HG02852 (cell line): ENCODE results near the gene RNF146.
"Not testable (repeated sequence)": the region's sequence is repeated elsewhere in the genome, so short reads cannot be mapped to it uniquely, and the experiment has no call there.

Source experiments
- ATAC-seq: cut with Tn5 transposase; IDR thresholded peaks from one replicate; pipeline ENCODE4 v1.9.1; 2021; ENCODE audit warnings: mild to moderate bottlenecking, moderate library complexity; ENCODE audit not compliant: unreplicated experiment

The RNF146 gene, protein sequence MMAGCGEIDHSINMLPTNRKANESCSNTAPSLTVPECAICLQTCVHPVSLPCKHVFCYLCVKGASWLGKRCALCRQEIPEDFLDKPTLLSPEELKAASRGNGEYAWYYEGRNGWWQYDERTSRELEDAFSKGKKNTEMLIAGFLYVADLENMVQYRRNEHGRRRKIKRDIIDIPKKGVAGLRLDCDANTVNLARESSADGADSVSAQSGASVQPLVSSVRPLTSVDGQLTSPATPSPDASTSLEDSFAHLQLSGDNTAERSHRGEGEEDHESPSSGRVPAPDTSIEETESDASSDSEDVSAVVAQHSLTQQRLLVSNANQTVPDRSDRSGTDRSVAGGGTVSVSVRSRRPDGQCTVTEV

DNA sequence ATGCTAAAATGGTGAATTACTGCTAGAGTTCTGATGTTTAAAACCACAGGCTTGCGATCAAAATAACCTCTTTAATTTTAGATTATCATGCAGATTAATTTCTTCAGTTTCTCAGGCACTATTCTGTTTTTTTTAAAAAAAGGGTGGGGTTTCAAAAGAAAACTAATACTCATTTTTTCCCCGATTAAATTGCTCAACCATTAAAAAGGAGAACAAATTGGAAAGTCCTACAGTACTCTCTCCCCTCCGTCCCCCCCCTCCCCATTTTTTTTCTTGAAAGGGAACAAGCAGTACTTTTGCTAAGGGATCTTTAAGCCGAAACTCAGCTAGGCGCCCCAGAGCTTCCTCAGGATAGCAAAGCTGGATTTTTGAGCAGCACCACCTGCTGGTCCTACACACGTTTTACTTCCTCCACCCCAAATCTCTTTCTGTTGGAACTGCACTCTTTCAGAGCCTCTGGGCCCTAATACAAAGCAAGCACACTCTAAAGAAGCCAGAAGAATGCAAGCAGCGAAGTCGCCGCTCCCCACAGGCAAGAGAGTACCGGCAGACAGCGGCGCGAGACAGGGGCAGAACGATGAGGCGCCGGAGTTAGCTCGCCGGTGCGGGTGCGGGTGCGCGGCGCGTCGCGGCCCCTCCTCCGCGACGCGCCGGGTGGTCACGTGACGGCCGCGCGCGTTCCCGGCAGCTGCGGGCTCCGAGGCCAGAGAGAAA, at the start of gene RNF146:
RNF146 (plus strand) TSS at position 687 of the 714 bp plus-strand sequence. CDS start 13,475 bp downstream, outside the sequence.
- ATAC-seq, result peak; percentile 80

DNA sequence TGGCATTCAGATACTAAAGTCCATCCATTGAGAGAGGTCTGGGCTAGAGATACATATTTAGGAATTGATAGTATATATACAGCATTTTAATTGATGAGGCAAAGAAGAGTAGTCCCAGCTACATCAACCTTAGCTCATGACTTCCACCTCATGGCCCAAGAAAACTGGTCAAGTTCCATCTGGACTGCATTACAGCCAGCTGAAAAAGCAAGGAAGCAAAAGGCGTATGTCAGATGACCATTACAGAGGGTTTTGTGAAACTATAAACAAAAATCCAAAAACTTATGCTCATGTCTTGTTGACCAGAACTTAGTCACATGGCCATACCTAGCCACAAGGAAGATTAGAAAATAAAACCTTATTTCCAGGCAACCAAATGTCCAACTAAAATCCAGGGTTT, 46.8 kb upstream of the RNF146 start:
- ATAC-seq, result no peak

DNA sequence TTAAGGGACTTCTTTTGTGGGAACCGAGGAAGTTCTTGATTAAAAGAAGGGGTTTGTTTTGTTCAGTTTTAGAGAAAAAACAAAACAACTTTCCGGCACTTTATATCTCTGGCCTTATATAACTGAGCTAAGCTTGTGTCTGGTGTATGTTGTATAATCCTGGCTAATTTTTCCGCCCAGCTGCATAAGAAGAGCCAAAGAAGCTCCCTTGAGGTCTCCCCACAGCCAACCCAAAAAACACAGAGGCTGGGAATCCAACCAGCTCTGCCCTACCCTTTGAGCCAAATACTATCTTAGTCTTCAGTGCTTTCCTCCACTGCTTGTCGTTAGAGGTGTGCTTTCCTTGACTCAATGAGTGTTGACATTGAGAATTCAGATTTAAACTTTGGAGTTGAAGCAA, 45.5 kb upstream of the RNF146 start:
- no peak for ATAC-seq

DNA sequence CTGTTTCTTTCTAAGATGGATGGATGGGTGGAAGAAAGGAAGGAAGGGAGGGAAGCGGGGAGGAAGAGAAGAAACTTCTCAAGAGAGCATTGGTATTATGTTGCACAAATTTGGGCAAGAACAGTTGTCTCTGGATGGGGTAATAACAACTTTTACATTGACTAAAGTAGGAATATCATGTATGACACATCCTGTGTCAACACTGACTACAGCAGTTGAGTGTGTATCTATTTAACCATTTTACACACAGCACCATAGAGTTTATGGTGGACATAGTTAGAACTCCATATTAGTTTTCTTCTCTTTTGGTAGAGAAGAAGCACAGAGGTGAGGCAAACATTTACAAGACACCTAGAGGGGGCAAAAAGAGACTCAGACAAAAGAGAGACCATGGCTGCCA, 44.2 kb upstream of the RNF146 start:
- no peak for ATAC-seq

DNA sequence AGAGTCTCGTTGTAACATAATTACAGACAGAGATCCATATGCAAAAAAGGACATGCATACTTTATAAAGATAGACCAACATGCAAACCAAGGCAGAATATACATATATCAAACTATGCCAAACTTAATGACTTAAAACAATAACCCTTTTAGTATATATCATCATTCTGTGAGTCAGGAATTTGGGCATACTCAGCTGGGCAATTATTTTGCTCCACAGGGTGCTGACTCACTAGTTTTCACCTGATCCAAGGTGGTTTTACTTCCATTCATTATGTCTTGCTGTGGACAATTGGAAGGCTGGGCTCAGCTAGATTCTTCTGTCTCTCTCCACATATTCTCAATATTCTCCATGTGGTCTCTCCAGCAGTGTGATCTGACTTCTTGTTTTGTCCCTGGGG, 41.2 kb upstream of the RNF146 start:
- no peak for ATAC-seq

DNA sequence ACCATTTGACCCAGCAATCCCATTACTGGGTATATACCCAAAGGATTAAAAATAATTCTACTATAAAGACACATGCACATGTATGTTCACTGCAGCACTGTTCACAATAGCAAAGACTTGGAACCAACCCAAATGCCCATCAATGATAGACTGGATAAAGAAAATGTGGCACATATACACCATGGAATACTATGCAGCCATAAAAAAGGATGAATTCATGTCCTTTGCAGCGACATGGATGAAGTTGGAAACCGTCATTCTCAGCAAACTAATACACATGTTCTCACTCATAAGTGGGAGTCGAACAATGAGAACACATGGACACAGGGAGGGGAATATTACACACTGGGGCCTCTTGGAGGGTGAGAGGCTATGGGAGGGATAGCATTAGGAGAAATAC, 32.8 kb upstream of the RNF146 start:
- ATAC-seq, result not testable (repeated sequence)

DNA sequence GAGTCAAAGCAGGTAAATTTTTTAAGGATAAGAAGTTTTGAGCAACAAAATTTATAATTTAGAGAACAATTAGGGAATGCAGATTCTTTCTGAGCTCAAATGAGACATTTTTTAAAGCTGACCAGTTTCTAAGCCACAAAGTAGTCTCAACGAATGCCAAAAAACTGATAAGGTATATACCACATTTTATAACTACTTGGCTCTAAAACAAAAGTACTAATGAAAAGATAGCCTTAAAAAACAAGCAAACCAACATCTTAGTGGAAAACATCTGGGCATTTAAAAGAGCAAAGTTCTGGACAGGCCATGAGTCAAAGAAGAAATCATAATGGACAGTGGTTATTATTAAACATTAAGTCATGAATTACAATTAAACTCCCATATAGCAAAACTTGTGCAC, 23.2 kb upstream of the RNF146 start:
- no peak for ATAC-seq

DNA sequence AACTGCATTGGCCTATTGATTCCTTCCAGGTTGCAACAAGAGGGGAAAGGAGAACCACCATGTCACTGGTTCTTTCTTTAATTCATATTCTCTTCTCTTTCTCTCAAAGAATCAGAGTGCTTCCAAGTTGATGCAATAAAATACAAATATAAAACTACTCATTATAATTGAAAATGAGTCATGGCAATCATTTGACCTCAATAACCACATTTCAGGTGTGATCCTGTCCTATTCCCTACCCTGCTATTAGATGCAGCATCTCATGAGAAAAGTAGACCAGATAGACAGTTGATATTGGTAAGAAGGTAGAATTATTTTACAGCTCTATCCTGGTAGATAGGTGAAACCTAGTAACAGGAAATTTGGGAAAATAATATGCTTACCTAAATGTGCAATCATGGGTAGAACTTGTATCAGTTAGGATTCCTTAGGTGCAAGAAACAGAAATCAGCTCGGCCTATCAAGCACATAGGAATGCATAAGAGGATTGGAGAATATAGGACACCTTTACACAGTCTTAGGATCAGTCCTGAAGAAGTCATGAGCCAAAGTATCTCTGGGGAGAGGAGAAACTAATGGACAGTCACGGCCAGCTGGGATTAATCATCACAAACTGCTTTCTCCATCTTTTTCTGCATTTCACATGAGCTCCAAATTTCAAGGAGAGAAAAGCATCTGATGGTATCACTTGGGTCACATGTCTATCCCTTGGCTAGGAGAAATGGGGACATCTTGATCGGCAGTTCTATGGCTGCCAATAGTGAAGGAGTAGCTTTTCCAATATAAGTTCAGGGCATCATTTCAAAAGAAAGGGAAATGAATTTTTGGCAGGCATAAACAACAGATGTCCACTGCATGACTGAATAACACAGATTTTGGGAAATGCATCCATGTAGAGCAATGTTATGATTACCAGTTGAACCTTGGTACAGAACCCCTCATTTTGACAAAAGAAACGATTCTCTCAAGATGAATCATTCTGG, 19.3 kb upstream of the RNF146 start:
- no peak for ATAC-seq

DNA sequence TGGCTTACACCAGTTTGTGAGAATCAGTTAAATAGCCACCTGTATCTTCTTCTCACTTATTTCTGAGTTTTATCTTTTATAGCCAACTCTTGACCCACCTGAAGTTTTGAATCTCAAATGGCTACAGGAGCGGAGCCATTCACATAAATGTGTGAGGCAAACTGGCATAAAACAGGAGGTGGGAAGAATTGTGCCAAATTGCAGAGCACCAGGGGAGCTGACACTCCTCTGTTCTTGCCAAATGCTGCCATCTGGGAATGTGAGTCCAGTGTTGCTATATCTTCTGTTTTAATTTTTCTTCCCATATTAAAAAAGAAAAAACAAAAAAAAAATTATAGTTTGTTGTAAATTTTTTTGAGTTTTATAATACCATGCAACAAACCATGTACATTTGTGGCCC, 17.0 kb upstream of the RNF146 start:
- no peak for ATAC-seq

DNA sequence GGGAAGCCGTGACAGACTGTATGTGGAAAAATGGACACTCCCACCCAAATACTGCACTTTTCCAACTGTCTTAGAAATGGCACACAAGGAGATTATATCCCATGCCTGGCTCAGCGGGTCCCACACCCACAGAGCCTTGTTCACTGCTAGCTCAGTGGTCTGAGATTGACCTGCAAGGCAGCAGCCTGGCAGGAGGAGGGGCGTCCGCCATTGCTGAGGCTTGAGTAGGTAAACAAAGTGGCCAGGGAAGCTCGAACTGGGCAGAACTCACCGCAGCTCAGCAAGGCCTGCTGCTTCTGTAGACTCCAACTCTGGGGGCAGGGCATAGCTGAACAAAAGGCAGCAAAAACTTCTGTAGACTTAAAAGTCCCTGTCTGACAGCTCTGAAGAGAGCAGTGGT, 11.4 kb upstream of the RNF146 start:
- no peak for ATAC-seq

DNA sequence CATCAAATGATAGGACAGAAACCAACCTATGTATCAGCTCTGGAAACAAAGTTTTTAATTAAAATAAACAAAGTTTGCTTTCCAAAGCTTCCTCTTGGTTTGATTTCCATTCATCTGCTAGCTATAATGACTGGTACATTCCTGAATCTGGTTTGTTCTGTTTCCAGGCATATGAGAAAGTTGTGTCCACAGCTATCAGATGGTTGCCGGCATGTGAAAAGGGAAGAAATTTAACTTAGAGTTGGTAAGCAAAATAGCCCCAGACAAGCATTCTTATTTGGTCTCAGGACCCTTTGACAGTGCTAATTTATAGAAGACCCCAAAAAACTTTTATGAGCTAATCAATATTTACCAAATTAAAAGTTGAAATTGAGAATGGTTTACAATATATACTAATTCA, 3.8 kb upstream of the RNF146 start:
- ATAC-seq, result no peak

DNA sequence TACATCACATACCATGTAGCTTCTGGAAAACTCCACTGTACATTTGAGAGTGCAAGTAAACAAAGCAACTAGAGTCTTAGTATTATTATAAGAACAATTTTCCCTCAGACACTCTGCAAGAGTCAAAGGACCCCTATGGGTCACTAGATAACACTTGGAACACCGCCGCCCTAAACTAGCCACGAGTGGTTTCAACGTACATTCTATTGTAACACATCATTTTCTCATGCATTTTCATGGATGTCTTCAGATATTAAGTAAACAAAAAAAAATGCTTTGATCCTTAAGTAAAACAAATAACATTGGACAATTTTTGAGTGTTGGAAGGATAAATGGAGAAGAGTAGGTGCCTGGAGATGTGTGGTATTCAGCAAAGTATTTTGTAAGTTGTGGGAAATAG, 3.2 kb upstream of the RNF146 start:
- ATAC-seq, result no peak

DNA sequence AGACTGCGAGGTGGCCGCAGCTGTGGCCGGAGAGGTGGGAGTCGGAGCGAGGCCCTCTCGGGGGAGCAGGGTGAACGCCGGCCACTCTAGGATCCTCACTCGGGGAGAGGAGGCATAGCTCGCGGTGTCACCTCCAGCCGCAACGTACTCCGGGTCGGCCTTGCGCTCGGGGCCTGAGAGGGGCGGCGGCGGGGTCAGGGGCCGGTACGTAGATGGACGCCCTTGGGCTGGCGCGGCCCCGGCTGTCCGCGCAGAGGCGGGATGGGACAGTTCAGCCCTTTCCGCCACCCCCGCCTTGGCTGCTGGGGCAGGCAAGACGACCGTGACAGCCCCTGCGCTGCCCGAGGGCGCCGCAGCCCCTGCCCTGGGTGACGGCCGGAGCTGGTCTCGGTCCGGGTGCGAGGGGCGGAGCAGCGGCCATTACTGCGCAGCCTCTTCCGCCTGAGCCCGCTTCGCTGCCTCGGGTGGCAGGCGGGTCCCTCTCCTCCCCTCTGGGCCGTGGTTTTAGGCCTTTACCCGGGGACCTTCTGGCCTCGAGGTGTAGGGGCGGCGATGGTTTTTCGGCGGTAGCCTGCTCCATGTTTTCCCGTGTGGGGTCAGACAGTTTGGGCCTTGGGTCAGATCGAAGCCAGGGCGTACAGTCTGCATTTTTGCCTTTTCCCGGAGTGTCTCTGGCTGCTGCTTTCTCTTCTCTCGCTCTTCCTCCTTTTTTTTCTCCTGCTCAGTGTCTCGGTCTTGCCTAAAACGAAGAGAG, 405 bp downstream of the RNF146 start:
- ATAC-seq, result peak; percentile 77

DNA sequence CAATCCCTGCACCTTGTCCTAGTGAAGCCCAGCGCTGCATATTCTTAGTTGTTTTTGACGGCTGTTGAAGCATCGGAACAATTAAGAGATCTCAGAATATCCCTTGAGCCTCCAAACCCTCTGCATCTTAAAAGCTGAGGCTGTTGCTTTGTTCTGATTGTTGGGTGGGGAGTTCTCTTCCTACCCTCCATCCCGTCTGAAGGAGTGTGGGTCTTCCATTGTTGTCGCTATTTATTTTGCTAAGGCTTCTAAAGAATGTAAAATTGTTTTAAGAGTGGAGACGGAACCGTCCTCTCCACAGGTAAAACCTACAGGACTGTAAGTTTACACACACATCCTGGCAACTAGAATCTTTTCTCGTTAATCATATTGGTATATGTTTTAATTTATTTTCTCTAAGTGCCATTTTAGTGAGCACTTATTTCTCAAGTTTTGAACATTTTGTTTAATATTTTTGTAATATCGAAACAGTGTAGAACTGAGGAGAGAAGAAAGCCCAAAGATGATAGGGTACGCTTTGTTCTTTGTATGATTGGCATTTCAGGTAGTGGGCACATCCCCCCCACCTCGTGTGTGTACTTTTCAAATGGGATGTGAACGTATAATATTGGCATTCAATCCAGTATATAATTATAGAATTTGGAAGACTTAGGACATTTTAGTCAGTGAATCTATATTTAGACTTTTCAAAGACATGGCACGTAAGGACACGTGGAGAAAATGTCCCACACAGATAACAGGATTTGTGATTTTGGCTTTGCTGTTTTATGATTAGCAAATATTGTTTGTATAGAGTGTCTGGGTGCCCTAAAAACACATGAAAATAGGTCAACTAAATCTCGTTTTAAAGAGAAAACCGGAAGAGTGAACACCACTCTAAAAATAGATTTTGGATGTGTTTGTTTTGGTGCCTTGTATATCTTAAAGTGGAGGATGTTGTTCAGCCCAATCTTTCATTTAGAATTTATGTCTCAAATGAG, 1.3 kb downstream of the RNF146 start:
- ATAC-seq, result peak; percentile 1

DNA sequence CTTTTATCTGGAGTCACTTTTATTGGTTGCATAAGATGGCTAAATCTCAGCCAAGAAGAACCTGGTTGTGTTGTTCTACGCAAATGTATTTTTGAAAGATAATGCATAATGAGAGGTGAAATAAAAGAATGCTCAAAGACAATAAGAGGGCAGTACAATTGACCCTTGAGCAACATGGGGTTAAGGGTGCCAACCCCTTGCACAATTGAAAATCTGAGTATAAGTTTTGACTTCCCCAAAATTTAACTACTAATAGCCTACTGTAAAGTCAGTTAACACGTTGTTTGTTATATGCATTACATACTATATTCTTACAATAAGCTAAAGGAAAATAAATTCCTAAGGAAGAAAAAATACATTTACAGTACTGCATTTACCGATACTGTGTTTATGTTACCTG, 5.9 kb downstream of the RNF146 start:
- no peak for ATAC-seq

DNA sequence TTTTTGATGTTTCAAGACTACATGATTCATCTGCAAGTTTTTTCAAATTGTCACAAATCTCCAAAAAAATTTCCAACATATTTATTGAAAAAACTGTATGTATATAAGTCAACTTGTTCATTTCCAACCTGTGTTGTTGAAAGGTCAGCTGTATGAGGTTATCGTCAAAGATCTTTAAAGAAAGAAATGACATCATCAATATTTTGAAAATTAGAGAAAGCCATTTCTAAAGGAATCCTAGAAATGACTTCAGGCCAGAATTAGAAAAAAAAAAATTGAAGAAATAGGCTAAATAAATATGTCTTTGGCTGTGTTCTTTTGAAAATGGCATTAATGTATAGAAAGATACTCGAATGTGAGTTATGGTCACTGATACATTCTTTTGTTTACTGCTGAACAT, 6.8 kb downstream of the RNF146 start:
- no peak for ATAC-seq

DNA sequence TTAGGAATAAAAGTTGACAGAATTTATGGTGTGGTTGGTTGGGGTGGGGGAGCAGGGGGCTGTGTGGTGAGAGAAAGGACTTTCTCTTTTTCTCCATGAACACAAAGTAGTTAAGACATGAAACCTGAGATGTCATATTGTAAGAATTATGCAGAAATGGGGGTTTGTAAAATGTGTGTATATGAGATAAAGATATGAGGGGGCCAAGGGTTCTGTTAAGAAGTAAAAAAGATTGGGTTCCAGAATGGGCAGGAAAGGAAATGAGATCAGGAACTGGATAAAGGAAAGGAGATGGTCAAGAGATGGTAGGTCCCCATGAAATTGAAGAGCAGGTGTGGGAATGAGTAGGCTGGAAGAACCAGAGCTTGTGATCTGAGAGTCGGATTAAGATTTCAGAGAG, 9.7 kb downstream of the RNF146 start:
- ATAC-seq, result no peak

DNA sequence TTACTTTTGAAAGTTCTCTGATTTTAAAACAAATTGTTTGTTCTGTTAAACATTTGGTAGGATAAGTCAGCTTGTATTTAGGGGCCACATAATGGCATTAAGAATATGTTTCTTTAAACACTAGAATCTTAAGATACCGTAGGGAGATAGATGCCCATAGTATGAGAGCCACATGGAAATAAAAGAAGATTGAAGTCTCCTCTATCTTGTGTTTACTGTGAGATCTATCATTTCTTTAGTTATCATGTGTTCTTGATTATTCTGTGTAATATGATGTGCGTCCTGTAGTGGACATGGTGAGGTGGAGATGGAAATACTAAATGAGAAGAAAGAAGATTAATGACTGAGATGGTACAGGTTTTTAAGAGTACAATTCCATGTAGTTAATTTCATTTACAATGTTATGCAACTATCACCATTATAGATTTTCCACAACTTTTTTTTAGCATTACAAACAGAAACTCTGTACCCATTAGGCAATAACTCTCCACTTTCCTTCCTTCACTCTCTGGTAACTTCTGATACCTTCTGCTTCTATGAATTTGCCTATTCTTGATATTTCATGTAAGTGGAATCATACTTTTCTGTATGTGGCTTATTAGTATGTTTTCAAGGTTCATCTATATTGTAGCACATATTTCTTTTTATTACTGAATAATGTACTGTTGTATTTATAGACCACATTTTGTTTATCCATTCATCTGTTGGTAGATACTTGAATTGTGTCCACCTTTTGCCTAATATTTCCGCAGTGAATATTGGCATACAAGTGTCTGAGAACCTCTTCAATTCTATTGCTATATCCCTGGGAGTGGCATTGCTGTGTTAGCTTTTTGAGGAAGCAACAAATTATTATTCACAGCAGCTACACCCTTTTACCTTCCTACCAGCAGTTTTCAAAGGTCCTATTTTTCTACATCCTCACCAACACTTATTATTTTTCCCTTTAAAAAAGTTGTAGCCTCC, 11.5 kb downstream of the RNF146 start:
- no peak for ATAC-seq
